Neural crest cell (in vitro differentiated cells): ENCODE results near the gene RASGRP3. TPM values are rescaled to one million over a fixed set of nuclear protein-coding genes. Genes with fewer than 3 reads are reported as not detected.

Experiments
- DNase-seq: peaks from one replicate; pipeline ENCODE4 v3.0.0; 2021; ENCODE audit warnings: low read depth, mixed read lengths, low spot score
- H3K27ac Mint-ChIP-seq: one replicate; pipeline ENCODE4 v1.8.0; 2021; ENCODE audit warnings: mild to moderate bottlenecking, mixed read lengths; ENCODE audit not compliant: unreplicated experiment
- H3K27me3 Mint-ChIP-seq: 2 replicates; pipeline ENCODE4 v1.8.0; 2021; ENCODE audit warnings: low read depth, mild to moderate bottlenecking, mixed read lengths
- H3K36me3 Mint-ChIP-seq: 2 replicates; pipeline ENCODE4 v1.8.0; 2021; ENCODE audit warnings: low read depth, mild to moderate bottlenecking, mixed read lengths
- H3K4me1 Mint-ChIP-seq: 2 replicates; pipeline ENCODE4 v1.8.0; 2021; ENCODE audit warnings: mixed read lengths
- H3K4me3 Mint-ChIP-seq: one replicate; pipeline ENCODE4 v1.8.0; 2021; ENCODE audit warnings: mild to moderate bottlenecking, mixed read lengths
- H3K9me3 Mint-ChIP-seq: 2 replicates; pipeline ENCODE4 v1.8.0; 2021; ENCODE audit warnings: mixed read lengths
- total RNA-seq: library from RNA; stranded (reverse); gene quantifications from 2 replicates; pipeline ENCODE4 v1.2.1, GENCODE V29; 2021
- TF ChIP-seq, protein P1 (sequence below): fragments of 200-600 bp; sonication (generic); conservative IDR thresholded peaks from 2 replicates; pipeline ENCODE4 v1.5.0; 2021; ENCODE audit warnings: antibody characterized with exemption, mild to moderate bottlenecking

The RASGRP3 gene
- total RNA-seq, 1 donor from 2014 or later = 0.07 TPM

DNA sequence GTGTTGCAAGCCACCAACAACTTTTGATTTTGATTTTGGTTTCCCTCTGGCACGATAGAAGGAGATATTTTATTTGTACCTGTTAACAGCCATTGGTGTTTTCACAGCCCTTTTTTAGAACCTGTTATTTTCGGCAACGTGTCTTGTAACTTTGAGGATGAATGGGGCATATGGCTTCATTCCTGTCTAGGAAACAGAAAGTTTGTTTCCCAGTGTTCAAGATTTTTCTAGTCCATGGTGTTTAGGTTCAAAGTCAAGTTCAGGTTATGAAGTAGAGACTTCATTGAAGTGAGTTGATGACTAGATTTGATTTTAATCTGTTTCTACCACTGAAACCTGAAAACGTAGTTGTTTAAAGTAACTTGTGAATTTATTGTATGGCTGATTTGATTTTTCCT lies 343 bp downstream of the RASGRP3 start:
- peaks cover 19% of the 10 kb centered on the region for H3K4me1 Mint-ChIP-seq
- no peak for DNase-seq
- TF ChIP-seq, protein P1, sequence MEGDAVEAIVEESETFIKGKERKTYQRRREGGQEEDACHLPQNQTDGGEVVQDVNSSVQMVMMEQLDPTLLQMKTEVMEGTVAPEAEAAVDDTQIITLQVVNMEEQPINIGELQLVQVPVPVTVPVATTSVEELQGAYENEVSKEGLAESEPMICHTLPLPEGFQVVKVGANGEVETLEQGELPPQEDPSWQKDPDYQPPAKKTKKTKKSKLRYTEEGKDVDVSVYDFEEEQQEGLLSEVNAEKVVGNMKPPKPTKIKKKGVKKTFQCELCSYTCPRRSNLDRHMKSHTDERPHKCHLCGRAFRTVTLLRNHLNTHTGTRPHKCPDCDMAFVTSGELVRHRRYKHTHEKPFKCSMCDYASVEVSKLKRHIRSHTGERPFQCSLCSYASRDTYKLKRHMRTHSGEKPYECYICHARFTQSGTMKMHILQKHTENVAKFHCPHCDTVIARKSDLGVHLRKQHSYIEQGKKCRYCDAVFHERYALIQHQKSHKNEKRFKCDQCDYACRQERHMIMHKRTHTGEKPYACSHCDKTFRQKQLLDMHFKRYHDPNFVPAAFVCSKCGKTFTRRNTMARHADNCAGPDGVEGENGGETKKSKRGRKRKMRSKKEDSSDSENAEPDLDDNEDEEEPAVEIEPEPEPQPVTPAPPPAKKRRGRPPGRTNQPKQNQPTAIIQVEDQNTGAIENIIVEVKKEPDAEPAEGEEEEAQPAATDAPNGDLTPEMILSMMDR = no peak
- peaks cover 13% of the 10 kb centered on the region for H3K27me3 Mint-ChIP-seq
- H3K27ac Mint-ChIP-seq = peak overlapping the region; percentile 30
- peak overlapping the region; percentile 90 for H3K4me3 Mint-ChIP-seq
- no peaks in the 10 kb centered on the region for H3K36me3 Mint-ChIP-seq
- H3K9me3 Mint-ChIP-seq = no peaks in the 10 kb centered on the region

DNA sequence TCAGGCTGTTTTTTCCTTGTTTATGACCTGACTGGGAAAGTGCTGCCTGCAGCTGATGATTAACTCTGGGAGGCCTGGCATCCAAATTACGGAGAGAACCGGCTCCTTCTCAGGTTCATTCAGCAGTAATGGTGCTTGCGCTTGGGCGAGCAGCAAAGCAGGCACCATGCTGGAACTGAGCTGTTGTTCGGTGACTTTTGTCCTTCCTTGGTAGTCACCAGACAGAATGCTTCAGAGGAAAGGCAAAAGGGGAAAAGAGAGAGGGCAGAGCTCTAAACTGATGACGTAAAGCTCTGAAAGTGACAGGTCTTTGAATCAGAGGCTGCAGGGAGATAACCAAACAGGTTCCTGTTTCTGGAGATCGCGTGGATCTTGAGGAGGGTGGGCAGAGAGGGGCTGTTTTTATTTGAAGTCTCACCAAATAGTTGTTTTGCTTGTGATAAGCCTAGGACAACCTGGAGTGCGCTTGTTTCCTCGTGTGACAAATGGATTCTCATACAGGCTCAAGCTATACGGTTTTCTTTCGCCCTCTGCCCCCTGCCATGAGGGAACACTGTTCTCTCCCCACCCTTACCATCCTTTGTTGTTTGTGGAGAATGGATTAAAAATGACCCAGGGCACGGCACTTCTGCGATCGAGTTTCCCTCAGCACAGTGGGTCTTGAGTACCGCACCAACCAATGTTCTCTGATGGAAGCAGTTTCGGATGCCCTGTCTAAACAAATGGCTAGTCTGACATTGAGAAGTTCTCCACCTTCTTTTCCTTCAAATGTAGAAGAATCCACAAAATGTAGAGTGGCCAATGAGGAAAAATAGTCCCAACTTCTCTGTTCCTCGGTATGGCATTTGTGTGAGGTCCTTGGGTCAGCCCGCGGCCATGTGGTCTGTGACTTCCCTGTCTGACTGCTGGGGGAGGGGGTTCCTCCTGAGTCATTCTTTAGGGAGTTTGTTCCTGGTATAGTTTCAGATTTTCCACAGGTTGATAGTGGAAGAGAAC lies 1.3 kb downstream of the RASGRP3 start:
- no peak for DNase-seq
- Mint-ChIP-seq H3K9me3 (no peaks in the 10 kb centered on the region), H3K4me1 (peaks cover 19% of the 10 kb centered on the region), H3K27me3 (peaks cover 13% of the 10 kb centered on the region), H3K36me3 (no peaks in the 10 kb centered on the region), H3K4me3 (no peak overlapping the region), H3K27ac (peak overlapping the region; percentile 48)
- TF ChIP-seq, protein P1 = no peak

DNA sequence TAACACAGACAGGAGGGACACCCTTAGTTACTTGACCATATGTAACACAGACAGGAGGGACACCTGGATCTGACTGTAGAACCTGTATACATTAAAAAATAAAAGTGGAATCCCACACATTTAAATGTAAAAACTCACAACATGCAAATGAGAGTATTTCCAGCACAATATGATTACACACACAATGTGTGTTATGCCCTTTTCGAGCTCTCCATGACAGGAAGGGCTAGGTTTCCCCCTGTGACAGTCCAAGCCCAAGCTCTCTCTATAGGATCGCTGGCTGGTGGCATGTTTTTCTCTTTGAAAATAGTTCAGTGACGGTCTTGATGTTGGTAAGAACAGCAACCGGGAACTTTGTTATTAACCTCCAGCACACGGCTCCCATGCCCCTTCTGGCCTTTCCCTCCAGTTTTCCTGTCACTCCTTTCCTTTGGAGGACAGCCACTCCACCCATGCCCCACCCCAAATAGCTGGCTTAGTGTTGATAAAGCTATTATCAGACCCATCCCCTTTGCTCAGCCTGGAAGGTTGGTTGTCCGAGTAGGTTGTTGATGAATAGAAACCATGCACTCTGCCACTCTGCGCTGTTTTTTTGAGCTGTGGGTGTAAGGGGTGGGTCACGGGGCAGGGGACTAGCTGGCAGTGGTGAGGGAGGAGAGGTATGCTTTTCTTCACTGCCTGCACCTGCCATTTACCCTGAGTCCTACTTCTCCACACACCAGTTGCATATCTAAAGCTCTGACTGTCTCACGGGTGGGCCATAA lies 2.7 kb downstream of the RASGRP3 start:
- H3K27me3 Mint-ChIP-seq = peaks cover 13% of the 10 kb centered on the region
- no peak for DNase-seq
- no peak overlapping the region for H3K27ac Mint-ChIP-seq
- H3K4me3 Mint-ChIP-seq = no peak overlapping the region
- peaks cover 19% of the 10 kb centered on the region for H3K4me1 Mint-ChIP-seq
- no peaks in the 10 kb centered on the region for H3K36me3 Mint-ChIP-seq
- TF ChIP-seq, protein P1 = no peak
- no peaks in the 10 kb centered on the region for H3K9me3 Mint-ChIP-seq

DNA sequence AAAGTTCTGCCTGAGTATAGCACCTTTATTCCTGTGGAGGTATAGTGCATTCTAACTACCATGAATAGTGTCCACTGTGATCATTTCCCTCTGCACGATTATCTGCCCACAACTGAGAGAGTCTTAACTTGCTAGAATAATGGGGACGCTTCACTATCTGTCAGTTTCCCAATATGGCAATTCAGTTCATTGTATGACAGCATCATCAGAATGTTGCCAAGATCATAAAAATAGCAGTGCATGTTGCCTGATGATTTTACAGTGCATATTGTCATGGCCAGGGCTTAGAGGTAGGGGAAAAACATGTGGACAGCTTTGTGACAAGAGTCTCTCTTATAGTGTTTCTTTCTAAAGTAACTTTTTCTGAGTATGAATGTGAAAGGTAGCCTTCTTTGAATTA lies 6.1 kb downstream of the RASGRP3 start:
- Mint-ChIP-seq H3K9me3 (peaks cover 10% of the 10 kb centered on the region), H3K27me3 (no peaks in the 10 kb centered on the region), H3K4me3 (no peak overlapping the region), H3K4me1 (peaks cover 2% of the 10 kb centered on the region), H3K27ac (no peak overlapping the region), H3K36me3 (no peaks in the 10 kb centered on the region)
- DNase-seq = no peak
- TF ChIP-seq, protein P1 = no peak

DNA sequence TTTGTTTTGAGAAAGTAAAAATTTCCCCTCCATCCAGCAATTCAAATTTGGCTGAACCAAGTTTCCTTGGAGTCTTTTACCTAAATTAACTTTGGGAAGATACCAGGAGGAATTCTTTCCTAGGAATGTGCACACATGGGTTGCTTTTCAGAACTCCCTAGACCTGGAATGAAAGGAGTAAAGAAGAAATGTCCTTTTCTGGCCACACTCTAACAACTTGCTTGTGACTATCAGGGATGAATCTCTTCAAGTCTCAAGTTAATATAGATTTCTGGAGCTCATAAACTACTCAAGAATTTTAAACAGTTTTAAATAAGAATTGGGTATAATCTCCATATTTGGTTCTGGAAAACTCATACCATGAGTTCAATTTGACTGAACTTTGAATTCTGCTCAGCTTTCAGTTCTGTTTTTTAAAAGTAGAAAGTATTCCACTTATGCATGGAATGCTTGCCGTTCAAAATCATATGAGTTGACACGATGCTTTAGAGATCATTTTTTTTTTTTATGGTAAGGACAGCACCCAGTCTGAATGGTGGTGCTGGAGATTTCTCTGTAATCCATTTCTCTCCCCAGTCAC lies 7.7 kb downstream of the RASGRP3 start:
- Mint-ChIP-seq H3K27me3 (no peaks in the 10 kb centered on the region), H3K36me3 (no peaks in the 10 kb centered on the region), H3K4me3 (no peak overlapping the region), H3K27ac (no peak overlapping the region), H3K4me1 (no peaks in the 10 kb centered on the region), H3K9me3 (peaks cover 10% of the 10 kb centered on the region)
- no peak for DNase-seq
- TF ChIP-seq, protein P1 = no peak
